H9 (cell line): ENCODE results near the gene PTEN. TPM values are rescaled to one million over a fixed set of nuclear protein-coding genes. Genes with fewer than 3 reads are reported as not detected.

Experiments used
- DNase-seq: peaks from one replicate; pipeline ENCODE4 v3.0.0-alpha.2; 2017
- H2AFZ ChIP-seq: one replicate; pipeline ENCODE4 v1.6.1; 2013; ENCODE audit warnings: mild to moderate bottlenecking, low read length, control low read depth, moderate library complexity
- H2AK5ac ChIP-seq: 2 replicates; pipeline ENCODE4 v1.6.1; 2013; ENCODE audit warnings: low read length, control low read depth, mixed read lengths; ENCODE audit not compliant: insufficient read length
- H2BK120ac ChIP-seq: one replicate; pipeline ENCODE4 v1.6.1; 2013; ENCODE audit warnings: low read depth, mild to moderate bottlenecking, low read length, control low read depth, inconsistent platforms; ENCODE audit not compliant: poor library complexity, severe bottlenecking
- H2BK12ac ChIP-seq: 2 replicates; pipeline ENCODE4 v1.6.1; 2013; ENCODE audit warnings: low read length, control low read depth, mixed read lengths, low read depth; ENCODE audit not compliant: insufficient read length
- H2BK15ac ChIP-seq: 2 replicates; pipeline ENCODE4 v1.6.1; 2013; ENCODE audit warnings: low read depth, low read length, control low read depth
- H2BK20ac ChIP-seq: one replicate; pipeline ENCODE4 v1.6.1; 2013; ENCODE audit warnings: low read depth, mild to moderate bottlenecking, low read length, control low read depth, inconsistent platforms; ENCODE audit not compliant: poor library complexity, severe bottlenecking
- H2BK5ac ChIP-seq: 2 replicates; pipeline ENCODE4 v1.6.1; 2013; ENCODE audit warnings: low read length, control low read depth, mixed read lengths; ENCODE audit not compliant: insufficient read length
- H3K14ac ChIP-seq: 2 replicates; pipeline ENCODE4 v1.6.1; 2013; ENCODE audit warnings: low read length, control low read depth; ENCODE audit not compliant: insufficient read depth
- H3K18ac ChIP-seq: 2 replicates; pipeline ENCODE4 v1.6.1; 2013; ENCODE audit warnings: low read depth, mild to moderate bottlenecking, mixed read lengths, low read length, control low read depth; ENCODE audit not compliant: insufficient read length
- H3K23ac ChIP-seq: 2 replicates; pipeline ENCODE4 v1.6.1; 2013; ENCODE audit warnings: low read length, control low read depth, mixed read lengths, low read depth; ENCODE audit not compliant: insufficient read length
- H3K23me2 ChIP-seq: 2 replicates; pipeline ENCODE4 v1.6.1; 2013; ENCODE audit warnings: low read depth, mild to moderate bottlenecking, mixed read lengths, low read length, control low read depth; ENCODE audit not compliant: insufficient read length, poor library complexity, severe bottlenecking
- H3K27ac ChIP-seq: 2 replicates; pipeline ENCODE4 v1.5.1; 2013; ENCODE audit warnings: low read length, control low read depth, mixed read lengths, low read depth; ENCODE audit not compliant: insufficient read length
- H3K27me3 ChIP-seq: 2 replicates; pipeline ENCODE4 v1.6.1; 2013; ENCODE audit warnings: low read length, control low read depth, inconsistent platforms; ENCODE audit not compliant: insufficient read depth
- H3K4ac ChIP-seq: 2 replicates; pipeline ENCODE4 v1.6.1; 2013; ENCODE audit warnings: low read depth, mild to moderate bottlenecking, control low read depth, inconsistent platforms, low read length, moderate library complexity
- H3K4me1 ChIP-seq: 2 replicates; pipeline ENCODE4 v1.6.1; 2013; ENCODE audit warnings: low read length, control low read depth, inconsistent platforms; ENCODE audit not compliant: insufficient read depth
- H3K4me2 ChIP-seq: 2 replicates; pipeline ENCODE4 v1.6.1; 2013; ENCODE audit warnings: low read length, control low read depth, mixed read lengths; ENCODE audit not compliant: insufficient read length, insufficient read depth
- H3K56ac ChIP-seq: 2 replicates; pipeline ENCODE4 v1.6.1; 2013; ENCODE audit warnings: low read depth, mild to moderate bottlenecking, mixed read lengths, low read length, control low read depth; ENCODE audit not compliant: insufficient read length
- H3K79me1 ChIP-seq: 2 replicates; pipeline ENCODE4 v1.6.1; 2013; ENCODE audit warnings: low read depth, mild to moderate bottlenecking, moderate library complexity, low read length, control low read depth, inconsistent platforms; ENCODE audit not compliant: insufficient read depth, poor library complexity, severe bottlenecking
- H3K79me2 ChIP-seq: 2 replicates; pipeline ENCODE4 v1.6.1; 2013; ENCODE audit warnings: low read length, control low read depth, inconsistent platforms; ENCODE audit not compliant: insufficient read depth
- H3K9ac ChIP-seq: 2 replicates; pipeline ENCODE4 v1.6.1; 2013; ENCODE audit warnings: low read length, control low read depth, mixed read lengths; ENCODE audit not compliant: insufficient read length; ENCODE audit errors: extremely low read depth
- H3K9me3 ChIP-seq: one replicate; pipeline ENCODE4 v1.6.1; 2013; ENCODE audit warnings: low read depth, low read length, inconsistent platforms; ENCODE audit not compliant: control insufficient read depth
- H3T11ph ChIP-seq: one replicate; pipeline ENCODE4 v1.6.1; 2013; ENCODE audit warnings: mild to moderate bottlenecking, low read length, control low read depth, inconsistent platforms
- H4K20me1 ChIP-seq: one replicate; pipeline ENCODE4 v1.6.1; 2013; ENCODE audit not compliant: control insufficient read depth, insufficient read length, insufficient read depth
- H4K5ac ChIP-seq: 2 replicates; pipeline ENCODE4 v1.6.1; 2013; ENCODE audit warnings: low read depth, mild to moderate bottlenecking, mixed read lengths, low read length, control low read depth; ENCODE audit not compliant: insufficient read length
- H4K8ac ChIP-seq: replicated peaks from 2 replicates; pipeline ENCODE4 v1.6.1; 2013; ENCODE audit warnings: low read length, control low read depth, mixed read lengths, low read depth; ENCODE audit not compliant: insufficient read length
- H4K91ac ChIP-seq: 2 replicates; pipeline ENCODE4 v1.6.1; 2013; ENCODE audit warnings: low read depth, mild to moderate bottlenecking, moderate library complexity, mixed read lengths, low read length, control low read depth; ENCODE audit not compliant: insufficient read length
- H3K27ac Mint-ChIP-seq, 3 experiments: 2 replicates in 2 of 3; 3 replicates in 1 of 3; pipeline ENCODE4 v1.8.0; 2020 to 2021; ENCODE audit warnings: mixed read lengths in 3 of 3, mild to moderate bottlenecking in 1 of 3, moderate library complexity in 1 of 3
- H3K27me3 Mint-ChIP-seq: 2 replicates; pipeline ENCODE4 v1.8.0; 2021; ENCODE audit warnings: low read depth, mild to moderate bottlenecking, moderate library complexity, mixed read lengths
- H3K36me3 Mint-ChIP-seq, 3 experiments: 2 replicates in 2 of 3; 3 replicates in 1 of 3; pipeline ENCODE4 v1.8.0; 2020 to 2021; ENCODE audit warnings: low read depth in 3 of 3, mixed read lengths in 3 of 3; ENCODE audit not compliant: insufficient read depth in 1 of 3
- H3K4me1 Mint-ChIP-seq, 2 experiments: 2 replicates each; pipeline ENCODE4 v1.8.0; 2020; ENCODE audit warnings: mixed read lengths in 2 of 2
- H3K4me3 Mint-ChIP-seq, 2 experiments: 2 replicates in 1 of 2; 3 replicates in 1 of 2; pipeline ENCODE4 v1.8.0; 2020 to 2021; ENCODE audit warnings: mild to moderate bottlenecking in 2 of 2, mixed read lengths in 2 of 2, moderate library complexity in 1 of 2
- H3K9me3 Mint-ChIP-seq, 2 experiments: 2 replicates in 1 of 2; 3 replicates in 1 of 2; pipeline ENCODE4 v1.8.0; 2020; ENCODE audit warnings: mild to moderate bottlenecking in 2 of 2, mixed read lengths in 2 of 2, moderate library complexity in 1 of 2
- total RNA-seq: library from RNA; stranded (reverse); gene quantifications from 2 replicates; pipeline ENCODE4 v1.2.1, GENCODE V29; 2021
- TF ChIP-seq, protein P1 (sequence below): fragments of 200-600 bp; sonication (generic); conservative IDR thresholded peaks from 3 replicates; pipeline ENCODE4 v1.8.0; 2021; ENCODE audit warnings: antibody characterized with exemption, mild to moderate bottlenecking

The PTEN gene
- total RNA-seq, 1 experiment from 2014 or later, result 52.8 TPM

GRCh38 chr10:87931836-87932230 is 68.4 kb downstream of the PTEN start:
- Mint-ChIP-seq H3K9me3 (no peaks in the 10 kb centered on the region), H3K27me3 (no peaks in the 10 kb centered on the region), H3K36me3 (peaks cover 3 to 22% (median 16%) of the 10 kb centered on the region in 3 experiments), H3K4me1 (peaks cover 8 to 26% of the 10 kb centered on the region in 2 experiments), H3K4me3 (no peak overlapping the region), H3K27ac (no peak overlapping the region)
- Histone ChIP-seq H3K9me3 (no peaks in the 10 kb centered on the region), H3K79me2 (no peaks in the 10 kb centered on the region), H2AK5ac (no peak overlapping the region), H3K79me1 (no peaks in the 10 kb centered on the region), H3K9ac (no peak overlapping the region), H3K14ac (no peak overlapping the region), H2BK120ac (no peak overlapping the region), H4K20me1 (no peaks in the 10 kb centered on the region), H3K23ac (no peak overlapping the region), H4K8ac (no peak overlapping the region), H2BK12ac (no peak overlapping the region), H2BK5ac (no peak overlapping the region), H2AFZ (no peak overlapping the region), H3K4ac (no peak overlapping the region), H3K27me3 (no peaks in the 10 kb centered on the region), H3K27ac (no peak overlapping the region), H3K23me2 (no peaks in the 10 kb centered on the region), H3K18ac (no peak overlapping the region), H2BK15ac (no peak overlapping the region), H3K4me1 (peaks cover 4% of the 10 kb centered on the region), H3K56ac (no peak overlapping the region), H4K91ac (no peak overlapping the region), H4K5ac (no peak overlapping the region), H3K4me2 (no peak overlapping the region), H3T11ph (no peak overlapping the region), H2BK20ac (no peak overlapping the region)
- TF ChIP-seq, protein P1, sequence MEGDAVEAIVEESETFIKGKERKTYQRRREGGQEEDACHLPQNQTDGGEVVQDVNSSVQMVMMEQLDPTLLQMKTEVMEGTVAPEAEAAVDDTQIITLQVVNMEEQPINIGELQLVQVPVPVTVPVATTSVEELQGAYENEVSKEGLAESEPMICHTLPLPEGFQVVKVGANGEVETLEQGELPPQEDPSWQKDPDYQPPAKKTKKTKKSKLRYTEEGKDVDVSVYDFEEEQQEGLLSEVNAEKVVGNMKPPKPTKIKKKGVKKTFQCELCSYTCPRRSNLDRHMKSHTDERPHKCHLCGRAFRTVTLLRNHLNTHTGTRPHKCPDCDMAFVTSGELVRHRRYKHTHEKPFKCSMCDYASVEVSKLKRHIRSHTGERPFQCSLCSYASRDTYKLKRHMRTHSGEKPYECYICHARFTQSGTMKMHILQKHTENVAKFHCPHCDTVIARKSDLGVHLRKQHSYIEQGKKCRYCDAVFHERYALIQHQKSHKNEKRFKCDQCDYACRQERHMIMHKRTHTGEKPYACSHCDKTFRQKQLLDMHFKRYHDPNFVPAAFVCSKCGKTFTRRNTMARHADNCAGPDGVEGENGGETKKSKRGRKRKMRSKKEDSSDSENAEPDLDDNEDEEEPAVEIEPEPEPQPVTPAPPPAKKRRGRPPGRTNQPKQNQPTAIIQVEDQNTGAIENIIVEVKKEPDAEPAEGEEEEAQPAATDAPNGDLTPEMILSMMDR, result no peak
- DNase-seq, result no peak
